ENCODE measurements around the gene ESYT2. TPM values are rescaled to one million over a fixed set of nuclear protein-coding genes. Genes with fewer than 3 reads are reported as not detected.
A peak's percentile ranks its signal among the peaks of the same experiment; 100 is the strongest.

Gene ESYT2
- total and polyA plus RNA-seq, 9 of the 15 experiments (the other 6 are each of a cell fraction or from before 2014, with no cell fraction given) = 5.8 to 86.9 (median 64.7) TPM

DNA sequence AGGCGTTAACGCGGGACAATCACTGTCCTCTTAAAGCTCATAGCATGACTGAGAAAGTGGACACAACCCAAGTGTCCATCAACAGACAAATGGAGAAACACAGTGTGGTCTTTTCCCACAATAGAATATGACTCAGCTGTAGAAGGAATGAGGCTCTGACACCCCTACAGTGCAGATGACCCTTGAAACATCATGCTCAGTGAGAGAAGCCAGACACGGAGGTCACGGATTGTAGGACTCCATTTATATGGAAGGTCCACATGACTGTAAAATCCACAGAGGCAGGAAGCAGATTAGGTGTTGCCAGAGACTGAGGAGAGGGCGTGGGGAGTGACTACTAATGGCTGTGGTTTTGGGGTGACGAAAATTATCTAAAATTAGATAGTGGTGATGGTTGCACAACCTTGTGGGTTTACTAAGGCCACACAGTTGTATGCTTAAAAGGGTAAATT is 118.6 kb downstream of the ESYT2 start (continued):
- TF ChIP-seq RNF2 (IDR thresholded peaks at IDR 0.05) = peak; percentile 65; the same call in 1 of the 2 replicates
- TF ChIP-seq ERF (CRISPR knock-in tag; IDR thresholded peaks at IDR 0.05) = 0 out of 2 replicates have a peak, but pooled peaks have one; percentile 27
- TF ChIP-seq, protein P1, sequence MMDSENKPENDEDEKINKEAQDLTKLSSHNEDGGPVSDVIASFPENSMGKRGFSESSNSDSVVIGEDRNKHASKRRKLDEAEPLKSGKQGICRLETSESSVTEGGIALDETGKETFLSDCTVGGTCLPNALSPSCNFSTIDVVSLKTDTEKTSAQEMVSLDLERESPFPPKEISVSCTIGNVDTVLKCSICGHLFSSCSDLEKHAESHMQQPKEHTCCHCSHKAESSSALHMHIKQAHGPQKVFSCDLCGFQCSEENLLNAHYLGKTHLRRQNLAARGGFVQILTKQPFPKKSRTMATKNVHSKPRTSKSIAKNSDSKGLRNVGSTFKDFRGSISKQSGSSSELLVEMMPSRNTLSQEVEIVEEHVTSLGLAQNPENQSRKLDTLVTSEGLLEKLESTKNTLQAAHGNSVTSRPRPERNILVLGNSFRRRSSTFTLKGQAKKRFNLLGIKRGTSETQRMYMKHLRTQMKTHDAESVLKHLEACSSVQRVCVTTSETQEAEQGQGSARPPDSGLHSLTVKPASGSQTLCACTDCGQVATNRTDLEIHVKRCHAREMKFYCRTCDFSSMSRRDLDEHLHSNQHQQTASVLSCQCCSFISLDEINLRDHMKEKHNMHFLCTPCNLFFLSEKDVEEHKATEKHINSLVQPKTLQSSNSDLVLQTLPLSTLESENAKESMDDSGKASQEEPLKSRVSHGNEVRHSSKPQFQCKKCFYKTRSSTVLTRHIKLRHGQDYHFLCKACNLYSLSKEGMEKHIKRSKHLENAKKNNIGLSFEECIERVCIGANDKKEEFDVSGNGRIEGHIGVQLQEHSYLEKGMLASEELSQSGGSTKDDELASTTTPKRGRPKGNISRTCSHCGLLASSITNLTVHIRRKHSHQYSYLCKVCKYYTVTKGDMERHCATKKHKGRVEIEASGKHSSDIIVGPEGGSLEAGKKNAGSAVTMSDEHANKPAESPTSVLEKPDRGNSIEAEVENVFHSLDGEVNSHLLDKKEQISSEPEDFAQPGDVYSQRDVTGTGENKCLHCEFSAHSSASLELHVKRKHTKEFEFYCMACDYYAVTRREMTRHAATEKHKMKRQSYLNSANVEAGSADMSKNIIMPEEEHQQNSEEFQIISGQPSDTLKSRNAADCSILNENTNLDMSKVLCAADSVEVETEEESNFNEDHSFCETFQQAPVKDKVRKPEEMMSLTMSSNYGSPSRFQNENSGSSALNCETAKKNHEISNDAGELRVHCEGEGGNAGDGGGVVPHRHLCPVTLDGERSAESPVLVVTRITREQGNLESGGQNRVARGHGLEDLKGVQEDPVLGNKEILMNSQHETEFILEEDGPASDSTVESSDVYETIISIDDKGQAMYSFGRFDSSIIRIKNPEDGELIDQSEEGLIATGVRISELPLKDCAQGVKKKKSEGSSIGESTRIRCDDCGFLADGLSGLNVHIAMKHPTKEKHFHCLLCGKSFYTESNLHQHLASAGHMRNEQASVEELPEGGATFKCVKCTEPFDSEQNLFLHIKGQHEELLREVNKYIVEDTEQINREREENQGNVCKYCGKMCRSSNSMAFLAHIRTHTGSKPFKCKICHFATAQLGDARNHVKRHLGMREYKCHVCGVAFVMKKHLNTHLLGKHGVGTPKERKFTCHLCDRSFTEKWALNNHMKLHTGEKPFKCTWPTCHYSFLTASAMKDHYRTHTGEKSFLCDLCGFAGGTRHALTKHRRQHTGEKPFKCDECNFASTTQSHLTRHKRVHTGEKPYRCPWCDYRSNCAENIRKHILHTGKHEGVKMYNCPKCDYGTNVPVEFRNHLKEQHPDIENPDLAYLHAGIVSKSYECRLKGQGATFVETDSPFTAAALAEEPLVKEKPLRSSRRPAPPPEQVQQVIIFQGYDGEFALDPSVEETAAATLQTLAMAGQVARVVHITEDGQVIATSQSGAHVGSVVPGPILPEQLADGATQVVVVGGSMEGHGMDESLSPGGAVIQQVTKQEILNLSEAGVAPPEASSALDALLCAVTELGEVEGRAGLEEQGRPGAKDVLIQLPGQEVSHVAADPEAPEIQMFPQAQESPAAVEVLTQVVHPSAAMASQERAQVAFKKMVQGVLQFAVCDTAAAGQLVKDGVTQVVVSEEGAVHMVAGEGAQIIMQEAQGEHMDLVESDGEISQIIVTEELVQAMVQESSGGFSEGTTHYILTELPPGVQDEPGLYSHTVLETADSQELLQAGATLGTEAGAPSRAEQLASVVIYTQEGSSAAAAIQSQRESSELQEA (IDR thresholded peaks at IDR 0.05; ENCODE audit: low read depth) = no peak
- TF ChIP-seq TBP (optimal IDR thresholded peaks at IDR 0.05; ENCODE audit: low read depth, low read length) = no peak
- TF ChIP-seq, protein P2, sequence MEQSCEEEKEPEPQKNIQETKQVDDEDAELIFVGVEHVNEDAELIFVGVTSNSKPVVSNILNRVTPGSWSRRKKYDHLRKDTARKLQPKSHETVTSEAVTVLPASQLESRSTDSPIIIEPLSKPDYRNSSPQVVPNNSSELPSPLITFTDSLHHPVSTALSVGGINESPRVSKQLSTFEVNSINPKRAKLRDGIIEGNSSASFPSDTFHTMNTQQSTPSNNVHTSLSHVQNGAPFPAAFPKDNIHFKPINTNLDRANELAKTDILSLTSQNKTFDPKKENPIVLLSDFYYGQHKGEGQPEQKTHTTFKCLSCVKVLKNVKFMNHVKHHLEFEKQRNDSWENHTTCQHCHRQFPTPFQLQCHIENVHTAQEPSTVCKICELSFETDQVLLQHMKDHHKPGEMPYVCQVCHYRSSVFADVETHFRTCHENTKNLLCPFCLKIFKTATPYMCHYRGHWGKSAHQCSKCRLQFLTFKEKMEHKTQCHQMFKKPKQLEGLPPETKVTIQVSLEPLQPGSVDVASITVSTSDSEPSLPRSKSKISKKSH (CRISPR knock-in tag; IDR thresholded peaks at IDR 0.05) = no peak
- TF ChIP-seq, protein P3, sequence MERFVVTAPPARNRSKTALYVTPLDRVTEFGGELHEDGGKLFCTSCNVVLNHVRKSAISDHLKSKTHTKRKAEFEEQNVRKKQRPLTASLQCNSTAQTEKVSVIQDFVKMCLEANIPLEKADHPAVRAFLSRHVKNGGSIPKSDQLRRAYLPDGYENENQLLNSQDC (CRISPR knock-in tag; IDR thresholded peaks at IDR 0.05) = no peak
- no peak for TF ChIP-seq HLTF (IDR thresholded peaks at IDR 0.05)
- TF ChIP-seq, protein P4, sequence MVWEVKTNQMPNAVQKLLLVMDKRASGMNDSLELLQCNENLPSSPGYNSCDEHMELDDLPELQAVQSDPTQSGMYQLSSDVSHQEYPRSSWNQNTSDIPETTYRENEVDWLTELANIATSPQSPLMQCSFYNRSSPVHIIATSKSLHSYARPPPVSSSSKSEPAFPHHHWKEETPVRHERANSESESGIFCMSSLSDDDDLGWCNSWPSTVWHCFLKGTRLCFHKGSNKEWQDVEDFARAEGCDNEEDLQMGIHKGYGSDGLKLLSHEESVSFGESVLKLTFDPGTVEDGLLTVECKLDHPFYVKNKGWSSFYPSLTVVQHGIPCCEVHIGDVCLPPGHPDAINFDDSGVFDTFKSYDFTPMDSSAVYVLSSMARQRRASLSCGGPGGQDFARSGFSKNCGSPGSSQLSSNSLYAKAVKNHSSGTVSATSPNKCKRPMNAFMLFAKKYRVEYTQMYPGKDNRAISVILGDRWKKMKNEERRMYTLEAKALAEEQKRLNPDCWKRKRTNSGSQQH (CRISPR knock-in tag; IDR thresholded peaks at IDR 0.05) = no peak
- TF ChIP-seq ZNF431 (CRISPR knock-in tag; IDR thresholded peaks at IDR 0.05) = no peak
- peak; percentile 95 for TF ChIP-seq ZNF75A (CRISPR knock-in tag; IDR thresholded peaks at IDR 0.05)
- TF ChIP-seq TAL1 (IDR thresholded peaks at IDR 0.05) = no peak; the same call in 1 of the 2 replicates
- peak; percentile 28; the same call in 1 of the 2 replicates for TF ChIP-seq ZKSCAN1 (IDR thresholded peaks at IDR 0.05; ENCODE audit: low read depth, low read length)
- no peak for TF ChIP-seq HNRNPH1 (optimal IDR thresholded peaks at IDR 0.05; ENCODE audit: low read depth, low read length)
- no peak for TF ChIP-seq ZKSCAN3 (CRISPR knock-in tag; IDR thresholded peaks at IDR 0.05)
- TF ChIP-seq, protein P5, sequence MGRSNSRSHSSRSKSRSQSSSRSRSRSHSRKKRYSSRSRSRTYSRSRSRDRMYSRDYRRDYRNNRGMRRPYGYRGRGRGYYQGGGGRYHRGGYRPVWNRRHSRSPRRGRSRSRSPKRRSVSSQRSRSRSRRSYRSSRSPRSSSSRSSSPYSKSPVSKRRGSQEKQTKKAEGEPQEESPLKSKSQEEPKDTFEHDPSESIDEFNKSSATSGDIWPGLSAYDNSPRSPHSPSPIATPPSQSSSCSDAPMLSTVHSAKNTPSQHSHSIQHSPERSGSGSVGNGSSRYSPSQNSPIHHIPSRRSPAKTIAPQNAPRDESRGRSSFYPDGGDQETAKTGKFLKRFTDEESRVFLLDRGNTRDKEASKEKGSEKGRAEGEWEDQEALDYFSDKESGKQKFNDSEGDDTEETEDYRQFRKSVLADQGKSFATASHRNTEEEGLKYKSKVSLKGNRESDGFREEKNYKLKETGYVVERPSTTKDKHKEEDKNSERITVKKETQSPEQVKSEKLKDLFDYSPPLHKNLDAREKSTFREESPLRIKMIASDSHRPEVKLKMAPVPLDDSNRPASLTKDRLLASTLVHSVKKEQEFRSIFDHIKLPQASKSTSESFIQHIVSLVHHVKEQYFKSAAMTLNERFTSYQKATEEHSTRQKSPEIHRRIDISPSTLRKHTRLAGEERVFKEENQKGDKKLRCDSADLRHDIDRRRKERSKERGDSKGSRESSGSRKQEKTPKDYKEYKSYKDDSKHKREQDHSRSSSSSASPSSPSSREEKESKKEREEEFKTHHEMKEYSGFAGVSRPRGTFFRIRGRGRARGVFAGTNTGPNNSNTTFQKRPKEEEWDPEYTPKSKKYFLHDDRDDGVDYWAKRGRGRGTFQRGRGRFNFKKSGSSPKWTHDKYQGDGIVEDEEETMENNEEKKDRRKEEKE (IDR thresholded peaks at IDR 0.05; ENCODE audit: borderline replicate concordance in 1 of 2, control insufficient read depth in 1 of 2, low read depth in 2 of 2, low read length in 1 of 2) = no peak

Measured in K562 (cell line).